ENCODE results near the gene SDC3. TPM values are rescaled to one million over a fixed set of nuclear protein-coding genes. Genes with fewer than 3 reads are reported as not detected.

Gene SDC3
- total and polyA plus RNA-seq, 12 donors = 13.1 to 57.7 (median 21.7) TPM

- Histone ChIP-seq H3K36me3 (no peaks in the 10 kb centered on the region), H3K4me1 (peaks cover 0 to 9% (median 0%) of the 10 kb centered on the region in 9 donors), H3K27ac (no peak overlapping the region), H3K9me3 (no peaks in the 10 kb centered on the region), H3K4me3 (no peak overlapping the region), H3K27me3 (no peaks in the 10 kb centered on the region)
- ATAC-seq (no peak), DNase-seq (no peak)
- TF ChIP-seq CTCF (IDR thresholded peaks at IDR 0.05) = no peak
- WGBS, 2 donors = 90 to 93% methylated on average over 5 of the region's 5 CpGs
- intact Hi-C loops (cut with DNase I) = no loop called here
Observed at GRCh38 chr1:30860320-30860652, 48.3 kb downstream of the SDC3 start.

GRCh38 chr1:30857964-30858363, 50.6 kb downstream of the SDC3 start:
- Histone ChIP-seq H3K27me3 (no peaks in the 10 kb centered on the region), H3K36me3 (no peaks in the 10 kb centered on the region), H3K4me3 (no peak overlapping the region), H3K4me1 (peaks cover 0 to 11% (median 2%) of the 10 kb centered on the region in 9 donors), H3K27ac (no peak overlapping the region), H3K9me3 (no peaks in the 10 kb centered on the region)
- no peak for TF ChIP-seq CTCF (IDR thresholded peaks at IDR 0.05)
- intact Hi-C loops (cut with DNase I) = loop anchor here in 1 of 10 donors (10.0 kb wide), 1 partner anchor 47 kb away; the partner anchor contains the start of gene SDC3
- no peak for ATAC-seq
- WGBS, 2 donors = 95 to 97% methylated on average over 8 of the region's 8 CpGs
- no peak for DNase-seq

- Histone ChIP-seq H3K36me3 (no peaks in the 10 kb centered on the region), H3K27ac (no peak overlapping the region), H3K27me3 (no peaks in the 10 kb centered on the region), H3K9me3 (no peaks in the 10 kb centered on the region), H3K4me3 (no peak overlapping the region), H3K4me1 (peaks cover 0 to 20% (median 10%) of the 10 kb centered on the region in 9 donors)
- intact Hi-C loops (cut with DNase I) = loop anchor here in 1 of 10 donors (10.0 kb wide), 1 partner anchor 48 kb away; the partner anchor contains the start of gene SDC3
- no peak for TF ChIP-seq CTCF (IDR thresholded peaks at IDR 0.05)
- ATAC-seq (no peak), DNase-seq (no peak)
Observed at GRCh38 chr1:30857062-30857461, 51.5 kb downstream of the SDC3 start.

GRCh38 chr1:30856260-30856790, 52.2 kb downstream of the SDC3 start:
- TF ChIP-seq CTCF (IDR thresholded peaks at IDR 0.05) = no peak
- no peaks in the 10 kb centered on the region for H3K36me3 ChIP-seq
- no peak overlapping the region for H3K4me3 ChIP-seq
- no peak for DNase-seq
- no peaks in the 10 kb centered on the region for H3K9me3 ChIP-seq
- intact Hi-C loops (cut with DNase I) = loop anchor here in 1 of 10 donors (10.0 kb wide), 1 partner anchor 48 kb away; the partner anchor contains the start of gene SDC3
- 25 to 38% methylated on average over 14 of the region's 14 CpGs for WGBS, 2 donors
- peak in 3 of 8 donors; percentile 4 to 39 (median 23) for ATAC-seq
- no peaks in the 10 kb centered on the region for H3K27me3 ChIP-seq
- H3K4me1 ChIP-seq = peaks cover 0 to 26% (median 16%) of the 10 kb centered on the region in 9 donors
- H3K27ac ChIP-seq = no peak overlapping the region
